ENCODE data around the gene TMEM234.

The TMEM234 gene

DNA sequence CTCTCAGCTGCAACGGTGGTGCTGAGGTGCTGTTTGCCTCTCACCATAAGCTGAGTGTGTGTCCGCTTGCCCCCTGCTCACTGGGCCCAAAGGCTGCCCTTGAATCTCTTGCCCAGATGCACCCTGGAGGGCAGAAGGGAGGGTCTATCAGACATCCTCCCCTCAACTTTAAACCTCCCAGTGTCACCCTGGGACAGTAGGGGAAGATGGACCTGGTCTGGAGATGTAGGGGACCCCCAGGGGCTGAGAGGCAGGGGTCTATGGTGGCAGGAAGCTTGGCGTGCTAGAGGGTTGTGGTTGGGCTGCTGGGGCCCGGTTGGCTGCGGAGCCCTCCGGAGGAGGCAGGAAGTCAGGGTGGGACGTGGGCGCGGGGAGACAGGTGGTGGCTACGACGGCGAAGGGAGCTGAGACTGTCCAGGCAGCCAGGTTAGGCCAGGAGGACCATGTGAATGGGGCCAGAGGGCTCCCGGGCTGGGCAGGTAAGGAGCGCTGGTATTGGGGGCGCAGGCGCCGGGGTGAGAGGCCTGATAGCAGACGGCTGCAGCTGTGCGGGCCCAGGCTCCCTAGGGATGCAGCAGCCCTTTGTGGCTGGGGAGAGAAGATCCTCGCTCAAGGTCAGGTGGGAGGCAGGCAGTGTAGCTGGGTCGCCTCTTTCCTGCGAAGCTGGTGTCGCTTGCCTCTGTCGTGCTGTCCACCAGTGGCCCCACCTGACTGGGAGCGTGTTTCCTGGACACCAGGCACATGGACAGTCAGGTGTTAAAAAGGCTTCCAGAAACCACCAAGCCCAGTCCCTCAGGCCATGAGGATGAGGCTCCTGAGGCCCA is 29.0 kb upstream of the TMEM234 start, which contains the start of gene LCK:
LCK (plus strand) TSS at position 373 of the 824 bp plus-strand sequence. CDS start 23,065 bp downstream, outside the sequence.
- Histone ChIP-seq H3K27ac (peak within 1 kb of the TSS; percentile 97), H3K4me1 (peaks cover 99% of the 10 kb centered on the region)

DNA sequence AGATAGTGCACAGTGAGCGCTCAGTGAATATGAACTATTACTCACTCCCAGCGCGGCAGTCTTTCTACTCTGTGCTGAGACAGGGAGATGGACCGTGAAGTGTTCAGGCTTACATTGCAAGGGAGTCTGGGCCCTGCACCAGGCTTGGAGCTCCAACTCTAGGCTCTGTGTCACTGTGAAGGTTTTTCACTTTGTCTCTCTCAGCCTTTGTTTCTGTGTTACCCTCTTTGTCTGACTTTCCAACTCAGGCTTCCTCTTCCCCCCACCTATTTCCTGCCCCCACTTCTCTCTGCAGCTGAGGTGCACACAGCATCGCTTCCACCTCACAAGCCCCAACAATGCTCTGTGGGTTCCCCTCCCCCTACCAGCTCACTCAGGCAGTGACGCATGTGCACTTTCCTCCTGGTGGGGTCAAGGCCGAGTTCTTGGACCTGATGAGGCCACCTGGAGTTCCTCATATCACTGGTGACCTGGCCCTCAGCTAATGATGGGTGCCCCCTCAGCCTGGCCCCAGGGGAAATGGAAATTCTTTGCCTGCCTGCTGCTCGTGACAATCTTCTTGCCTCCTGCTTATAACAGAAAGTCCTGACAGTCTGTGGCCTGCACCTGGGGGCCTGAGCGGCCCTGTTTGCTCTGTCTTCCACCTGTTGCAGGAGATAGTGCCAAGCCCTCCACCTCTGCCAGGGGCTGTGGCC is 27.8 kb upstream of the TMEM234 start:
- peak overlapping the region; percentile 97 for H3K27ac ChIP-seq
- TF ChIP-seq Cebpa-rat (IDR thresholded peaks at IDR 0.05), result no peak
- no peaks in the 10 kb centered on the region for H3K27me3 ChIP-seq
- no peaks in the 10 kb centered on the region for H3K9me3 ChIP-seq
- peak overlapping the region; percentile 56; the same call in 1 of the 2 replicates for H3K4me3 ChIP-seq
- no peaks in the 10 kb centered on the region for H3K36me3 ChIP-seq
- no peaks in the 10 kb centered on the region for H4K20me1 ChIP-seq
- peaks cover 98% of the 10 kb centered on the region for H3K4me1 ChIP-seq
- H3K4me2 ChIP-seq, result peak overlapping the region; percentile 98
- H3K9ac ChIP-seq, result peak overlapping the region; percentile 91

More for the DNA sequence above, 29.0 kb upstream of the TMEM234 start, which contains the start of gene LCK:
- H3K4me2 ChIP-seq, result peak within 1 kb of the TSS; percentile 98
- H3K36me3 ChIP-seq, result no peaks in the 10 kb centered on the region
- no peak for TF ChIP-seq Cebpa-rat (IDR thresholded peaks at IDR 0.05)
- H3K9ac ChIP-seq, result peak within 1 kb of the TSS; percentile 91
- H4K20me1 ChIP-seq, result no peaks in the 10 kb centered on the region
- H3K4me3 ChIP-seq, result peak within 1 kb of the TSS; percentile 56
- H3K9me3 ChIP-seq, result no peaks in the 10 kb centered on the region
- H3K27me3 ChIP-seq, result no peaks in the 10 kb centered on the region

DNA sequence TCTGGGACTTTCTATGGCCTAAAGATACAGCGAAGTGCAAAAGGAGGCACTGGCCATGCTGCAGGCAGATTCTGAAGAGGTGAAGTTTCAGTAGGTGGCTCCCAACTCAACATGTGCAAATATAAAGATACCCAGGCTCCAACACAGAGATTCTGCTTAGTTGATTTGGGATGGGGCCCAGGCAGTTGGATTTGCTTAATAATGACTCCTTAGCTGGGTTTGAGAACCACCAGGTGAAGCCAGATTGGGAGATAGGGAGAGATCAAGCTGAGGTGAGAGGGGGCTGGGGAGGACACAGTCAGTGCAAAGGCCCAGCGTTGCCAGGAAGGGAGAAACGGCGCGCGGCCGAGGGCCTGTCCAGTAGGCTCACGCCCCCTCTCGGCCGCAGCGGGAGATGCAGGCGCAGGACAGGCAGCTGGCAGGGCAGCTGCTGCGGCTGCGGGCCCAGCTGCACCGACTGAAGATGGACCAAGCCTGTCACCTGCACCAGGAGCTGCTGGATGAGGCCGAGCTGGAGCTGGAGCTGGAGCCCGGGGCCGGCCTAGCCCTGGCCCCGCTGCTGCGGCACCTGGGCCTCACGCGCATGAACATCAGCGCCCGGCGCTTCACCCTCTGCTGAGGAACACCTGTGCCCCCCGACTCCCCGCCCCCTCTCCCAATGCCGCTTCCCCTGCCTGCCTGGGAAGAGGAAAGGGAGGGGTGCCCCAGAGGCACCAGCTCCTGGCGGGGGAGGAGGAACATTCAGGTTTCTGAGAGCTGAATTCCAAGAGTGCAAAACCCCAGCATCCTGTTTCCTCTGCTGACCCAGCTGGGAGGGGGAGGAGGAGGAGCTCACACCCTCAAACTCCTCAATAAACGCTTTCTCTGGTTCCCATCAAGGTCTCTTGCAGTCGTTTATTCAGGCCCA is 26.1 kb upstream of the TMEM234 start:
- Histone ChIP-seq H3K27me3 (no peaks in the 10 kb centered on the region), H3K4me1 (peaks cover 81% of the 10 kb centered on the region), H3K9ac (peak overlapping the region; percentile 91; the same call in 1 of the 2 replicates), H3K4me2 (peak overlapping the region; percentile 98), H3K4me3 (peak overlapping the region; percentile 36; the same call in 1 of the 2 replicates), H3K9me3 (no peaks in the 10 kb centered on the region), H3K36me3 (no peaks in the 10 kb centered on the region), H4K20me1 (no peaks in the 10 kb centered on the region), H3K27ac (peak overlapping the region; percentile 97)
- no peak for TF ChIP-seq Cebpa-rat (IDR thresholded peaks at IDR 0.05)

DNA sequence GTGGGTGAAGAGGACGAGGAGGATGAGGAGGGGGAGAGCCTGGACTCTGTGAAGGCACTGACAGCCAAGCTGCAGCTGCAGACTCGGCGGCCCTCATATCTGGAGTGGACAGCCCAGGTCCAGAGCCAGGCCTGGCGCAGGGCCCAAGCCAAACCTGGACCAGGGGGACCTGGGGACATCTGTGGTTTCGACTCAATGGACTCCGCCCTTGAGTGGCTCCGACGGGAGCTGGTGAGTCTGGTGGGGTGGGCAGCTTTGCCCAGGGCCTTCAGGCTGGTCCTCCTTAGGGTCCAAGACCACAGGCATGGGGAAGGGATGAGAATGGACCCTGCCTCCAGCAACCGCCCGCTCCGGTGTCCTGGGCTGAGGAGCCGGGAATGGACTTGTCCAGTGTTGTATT is 25.3 kb upstream of the TMEM234 start:
- Histone ChIP-seq H3K27me3 (no peaks in the 10 kb centered on the region), H3K9ac (no peak overlapping the region), H3K4me2 (peak overlapping the region; percentile 98), H3K36me3 (no peaks in the 10 kb centered on the region), H3K4me3 (no peak overlapping the region), H3K9me3 (no peaks in the 10 kb centered on the region), H4K20me1 (no peaks in the 10 kb centered on the region), H3K4me1 (peaks cover 81% of the 10 kb centered on the region), H3K27ac (peak overlapping the region; percentile 97; the same call in 1 of the 2 replicates)
- TF ChIP-seq Cebpa-rat (IDR thresholded peaks at IDR 0.05), result no peak

DNA sequence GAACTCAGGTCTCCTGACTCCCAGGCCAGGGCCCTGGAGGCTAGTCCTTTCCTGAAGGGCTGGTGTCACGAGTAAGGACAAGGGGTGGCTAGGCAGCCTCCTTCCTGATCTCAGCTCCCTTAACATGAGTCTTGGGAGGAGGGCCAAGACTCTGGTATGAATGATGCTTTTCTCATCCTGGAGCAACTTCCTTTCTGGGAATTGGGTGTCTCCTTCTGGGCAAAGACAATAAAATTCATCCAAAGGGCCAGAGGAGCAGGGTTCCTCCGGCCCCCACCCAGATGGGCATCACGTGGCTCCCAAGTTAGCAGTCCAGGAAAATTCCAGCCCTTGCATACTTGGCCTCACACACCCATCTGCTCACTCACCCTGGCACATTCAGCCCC is 24.7 kb upstream of the TMEM234 start, which contains the start of gene FAM167B:
FAM167B (plus strand) TSS at position 335 of the 386 bp plus-strand sequence. CDS start 200 bp downstream, outside the sequence.
- Histone ChIP-seq H3K4me3 (no peak within 1 kb of the TSS), H3K4me1 (peaks cover 81% of the 10 kb centered on the region), H3K36me3 (no peaks in the 10 kb centered on the region), H4K20me1 (no peaks in the 10 kb centered on the region), H3K27ac (peak within 1 kb of the TSS; percentile 97), H3K27me3 (no peaks in the 10 kb centered on the region), H3K9me3 (no peaks in the 10 kb centered on the region), H3K4me2 (peak within 1 kb of the TSS; percentile 98), H3K9ac (no peak within 1 kb of the TSS; the same call in 1 of the 2 replicates)
- TF ChIP-seq Cebpa-rat (IDR thresholded peaks at IDR 0.05), result no peak

DNA sequence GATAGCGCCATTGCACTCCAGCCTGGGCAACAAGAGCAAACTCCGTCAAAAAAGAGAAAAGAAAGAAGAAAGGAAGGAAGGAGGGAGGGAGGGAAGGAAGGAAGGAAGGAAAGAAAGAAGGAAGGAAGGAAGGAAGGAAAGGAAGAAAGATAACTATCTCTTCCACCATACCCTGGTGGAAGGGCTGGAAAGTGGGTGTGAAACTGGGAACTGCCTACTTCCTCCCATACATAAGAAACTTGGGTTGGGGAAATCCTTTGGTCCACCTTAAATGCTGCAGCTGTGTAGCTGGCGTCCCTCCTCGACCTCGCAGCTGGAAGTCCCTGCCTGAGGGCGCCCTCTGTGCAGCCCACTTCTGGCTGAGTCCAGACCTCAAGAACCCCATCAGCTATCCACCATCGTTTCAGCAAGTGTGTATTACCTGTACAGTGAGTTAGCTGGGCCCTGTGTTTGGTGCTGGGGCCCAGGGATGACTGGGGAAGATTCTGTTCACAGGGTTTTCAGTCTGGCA is 20.2 kb upstream of the TMEM234 start:
- Histone ChIP-seq H3K9ac (no peak overlapping the region), H3K4me1 (peaks cover 64% of the 10 kb centered on the region), H4K20me1 (no peaks in the 10 kb centered on the region), H3K4me3 (no peak overlapping the region), H3K36me3 (no peaks in the 10 kb centered on the region), H3K27me3 (no peaks in the 10 kb centered on the region), H3K4me2 (peak overlapping the region; percentile 97), H3K9me3 (no peaks in the 10 kb centered on the region), H3K27ac (0 out of 2 replicates have a peak overlapping the region, but pooled peaks have one; percentile 2)
- no peak for TF ChIP-seq Cebpa-rat (IDR thresholded peaks at IDR 0.05)

DNA sequence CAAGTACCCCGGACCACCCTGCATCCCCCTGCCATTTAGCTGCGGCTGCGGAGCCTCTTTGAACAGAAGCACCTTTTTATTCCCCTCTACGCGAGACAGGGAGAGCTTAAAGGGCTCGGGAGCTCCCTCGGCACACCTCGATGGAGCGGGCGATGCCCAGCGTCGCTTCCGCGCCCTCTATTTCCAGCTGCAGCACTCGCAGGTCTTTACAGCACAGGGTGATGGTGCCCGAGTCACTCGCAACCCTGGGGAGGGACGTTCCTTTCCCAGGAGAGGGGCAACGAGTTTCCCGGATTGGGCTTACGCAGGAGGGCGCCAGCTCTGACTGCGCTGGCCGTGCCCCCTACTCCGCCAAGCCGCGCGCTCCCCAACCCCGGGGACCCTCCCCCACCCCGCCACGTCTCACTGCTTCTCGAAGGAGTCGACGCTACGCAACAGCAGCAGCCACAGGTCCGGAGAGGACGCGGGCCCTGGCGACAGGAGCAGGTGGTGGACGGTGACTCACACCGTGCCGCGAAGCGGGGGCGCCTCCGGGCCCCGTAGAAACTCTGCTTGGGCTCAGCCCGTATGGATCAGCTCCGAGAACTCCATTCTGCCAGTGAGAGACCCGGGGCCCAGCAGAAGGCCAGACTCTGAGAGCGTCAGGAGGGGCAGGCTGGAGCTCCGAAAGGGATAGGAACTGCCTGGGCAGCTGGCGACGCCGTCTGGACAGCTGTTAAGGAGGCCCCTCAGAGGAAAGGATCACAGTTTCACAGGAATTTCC is 19.0 kb upstream of the TMEM234 start:
- no peak for TF ChIP-seq Cebpa-rat (IDR thresholded peaks at IDR 0.05)
- Histone ChIP-seq H3K4me3 (peak overlapping the region; percentile 72), H3K36me3 (no peaks in the 10 kb centered on the region), H3K9ac (peak overlapping the region; percentile 74), H3K9me3 (no peaks in the 10 kb centered on the region), H3K4me2 (peak overlapping the region; percentile 97), H4K20me1 (no peaks in the 10 kb centered on the region), H3K27ac (peak overlapping the region; percentile 36), H3K4me1 (peaks cover 52% of the 10 kb centered on the region), H3K27me3 (no peaks in the 10 kb centered on the region)

DNA sequence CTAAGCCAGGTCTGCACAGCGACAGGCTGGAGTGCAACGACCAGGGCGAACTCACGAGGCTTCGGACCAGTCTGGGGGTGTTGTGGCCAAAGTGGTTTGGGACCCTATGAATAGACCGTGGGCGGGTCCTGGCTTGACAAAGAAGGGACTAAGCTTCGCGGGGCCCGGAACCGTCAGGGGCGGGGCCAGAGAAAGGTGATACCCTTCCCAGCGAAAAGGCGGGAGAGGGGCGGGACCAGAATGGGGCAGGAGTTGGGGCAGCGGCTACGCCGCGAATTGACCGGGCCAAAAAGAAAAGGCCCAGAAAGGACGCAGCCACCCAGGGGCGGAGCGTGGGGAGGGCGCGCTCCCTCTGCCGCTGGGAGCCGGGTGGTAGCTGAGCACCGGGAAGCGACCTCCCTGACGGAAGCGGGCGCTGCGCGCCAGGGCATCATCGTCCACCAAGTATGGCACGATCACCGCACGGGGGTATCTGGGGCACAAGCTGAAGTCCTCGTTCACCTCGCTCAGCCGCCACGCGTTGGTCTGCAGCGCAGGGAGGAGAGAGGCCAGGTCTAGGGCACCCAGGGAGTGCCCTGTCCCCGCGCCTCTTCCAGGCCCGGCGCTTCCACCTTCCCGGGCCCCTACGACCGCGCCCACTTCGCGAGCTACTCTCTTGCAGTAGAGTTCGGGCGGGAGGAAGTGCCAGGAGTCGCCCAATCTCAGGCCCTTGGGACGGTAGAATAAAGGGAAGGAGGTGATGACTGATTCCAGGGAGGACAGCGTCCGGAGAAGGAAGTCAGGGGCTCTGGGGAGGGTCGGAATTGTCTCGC is 18.2 kb upstream of the TMEM234 start:
- peak overlapping the region; percentile 97 for H3K4me2 ChIP-seq

More for the DNA sequence above, 18.2 kb upstream of the TMEM234 start:
- Histone ChIP-seq H3K9me3 (no peaks in the 10 kb centered on the region), H3K9ac (peak overlapping the region; percentile 74), H4K20me1 (no peaks in the 10 kb centered on the region), H3K27ac (peak overlapping the region; percentile 36), H3K36me3 (no peaks in the 10 kb centered on the region), H3K27me3 (no peaks in the 10 kb centered on the region), H3K4me3 (peak overlapping the region; percentile 72), H3K4me1 (peaks cover 44% of the 10 kb centered on the region)
- no peak for TF ChIP-seq Cebpa-rat (IDR thresholded peaks at IDR 0.05)

All from BLaER1 (cell line).